ENCODE data around the gene PKDCC. TPM values are rescaled to one million over a fixed set of nuclear protein-coding genes. Genes with fewer than 3 reads are reported as not detected.

The PKDCC gene
- total RNA-seq, 1 experiment from 2014 or later: 82.2 TPM

DNA sequence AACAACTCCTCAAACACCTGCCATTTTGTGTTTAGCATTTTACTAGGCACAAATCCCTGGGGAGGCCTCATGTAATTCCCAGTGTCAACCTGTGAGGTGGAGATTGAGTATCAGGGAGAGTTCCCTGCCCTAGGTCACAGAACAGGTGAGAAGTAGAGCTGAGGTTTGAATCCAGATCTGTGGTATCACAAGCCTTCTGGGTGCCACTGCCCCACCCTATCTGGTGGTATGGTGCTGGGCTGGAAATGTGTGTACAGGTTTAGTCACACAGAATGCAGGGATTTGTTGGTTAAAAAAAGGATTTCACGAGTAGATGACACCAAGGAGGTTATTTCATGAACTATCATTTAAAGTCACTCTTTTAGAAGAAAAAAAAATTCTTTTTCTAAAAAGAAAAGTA, 35.7 kb upstream of the PKDCC start:
- peaks cover 10% of the 10 kb centered on the region for H3K4me1 ChIP-seq (ENCODE audit: insufficient read depth, low read length, poor library complexity, severe bottlenecking)
- no peak for DNase-seq (ENCODE audit: low spot score)
- no peaks in the 10 kb centered on the region for H3K27me3 ChIP-seq (replicated peaks; ENCODE audit: insufficient read depth, low read depth, low read length, poor library complexity)
- intact Hi-C loops (cut with micrococcal nuclease; ENCODE audit: unreplicated experiment): no loop called here
- no peaks in the 10 kb centered on the region for H3K36me3 ChIP-seq (ENCODE audit: insufficient read depth, low read length, poor library complexity, severe bottlenecking)
- TF ChIP-seq, protein P1, sequence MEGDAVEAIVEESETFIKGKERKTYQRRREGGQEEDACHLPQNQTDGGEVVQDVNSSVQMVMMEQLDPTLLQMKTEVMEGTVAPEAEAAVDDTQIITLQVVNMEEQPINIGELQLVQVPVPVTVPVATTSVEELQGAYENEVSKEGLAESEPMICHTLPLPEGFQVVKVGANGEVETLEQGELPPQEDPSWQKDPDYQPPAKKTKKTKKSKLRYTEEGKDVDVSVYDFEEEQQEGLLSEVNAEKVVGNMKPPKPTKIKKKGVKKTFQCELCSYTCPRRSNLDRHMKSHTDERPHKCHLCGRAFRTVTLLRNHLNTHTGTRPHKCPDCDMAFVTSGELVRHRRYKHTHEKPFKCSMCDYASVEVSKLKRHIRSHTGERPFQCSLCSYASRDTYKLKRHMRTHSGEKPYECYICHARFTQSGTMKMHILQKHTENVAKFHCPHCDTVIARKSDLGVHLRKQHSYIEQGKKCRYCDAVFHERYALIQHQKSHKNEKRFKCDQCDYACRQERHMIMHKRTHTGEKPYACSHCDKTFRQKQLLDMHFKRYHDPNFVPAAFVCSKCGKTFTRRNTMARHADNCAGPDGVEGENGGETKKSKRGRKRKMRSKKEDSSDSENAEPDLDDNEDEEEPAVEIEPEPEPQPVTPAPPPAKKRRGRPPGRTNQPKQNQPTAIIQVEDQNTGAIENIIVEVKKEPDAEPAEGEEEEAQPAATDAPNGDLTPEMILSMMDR (conservative IDR thresholded peaks at IDR 0.05; ENCODE audit: low read depth, low read length): no peak
- no peak for TF ChIP-seq EZH2 (IDR thresholded peaks at IDR 0.05; ENCODE audit: borderline replicate concordance, low read depth, low read length, poor library complexity, severe bottlenecking)
- H3K4me3 ChIP-seq (ENCODE audit: low read depth, low read length, poor library complexity, severe bottlenecking): no peak overlapping the region
- ChIA-PET POLR2A (ENCODE audit: low non-redundant PET) (interaction anchor here (0.5 kb wide), 1 partner anchor 72 kb away, joined by 11 read pairs; no protein-coding TSS in a partner anchor), CTCF (interaction anchor here (1.1 kb wide), 1 partner anchor 21 kb away, joined by 3 read pairs; no protein-coding TSS in a partner anchor)
- no TSS peak for BruUV-seq (replicated peaks)
- H3K9me3 ChIP-seq (ENCODE audit: low read depth, low read length, poor library complexity, severe bottlenecking): no peaks in the 10 kb centered on the region
- H3K27ac ChIP-seq (ENCODE audit: low read depth, low read length, poor library complexity, severe bottlenecking): no peak overlapping the region

DNA sequence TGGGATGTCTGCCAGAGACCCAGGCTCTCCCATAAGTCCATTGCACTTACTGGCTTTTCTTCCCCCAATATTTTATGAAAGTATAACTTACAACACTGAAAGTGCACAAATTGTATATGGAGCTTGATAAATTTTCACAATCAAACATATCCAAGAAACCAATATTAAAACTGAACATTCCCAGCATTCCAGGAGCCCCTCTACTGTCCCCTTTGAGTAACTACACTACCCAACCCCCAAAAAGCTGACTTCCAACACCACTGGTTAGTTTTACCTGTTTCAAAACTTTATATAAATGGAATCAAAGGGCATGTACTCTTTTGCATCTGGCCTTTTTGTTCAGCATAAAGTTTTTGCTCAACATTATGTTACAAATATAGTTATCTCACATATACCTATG, 35.2 kb upstream of the PKDCC start:
- Histone ChIP-seq H3K27ac (ENCODE audit: low read depth, low read length, poor library complexity, severe bottlenecking) (no peak overlapping the region), H3K4me3 (ENCODE audit: low read depth, low read length, poor library complexity, severe bottlenecking) (no peak overlapping the region), H3K9me3 (ENCODE audit: low read depth, low read length, poor library complexity, severe bottlenecking) (no peaks in the 10 kb centered on the region), H3K27me3 (replicated peaks; ENCODE audit: insufficient read depth, low read depth, low read length, poor library complexity) (no peaks in the 10 kb centered on the region), H3K36me3 (ENCODE audit: insufficient read depth, low read length, poor library complexity, severe bottlenecking) (no peaks in the 10 kb centered on the region), H3K4me1 (ENCODE audit: insufficient read depth, low read length, poor library complexity, severe bottlenecking) (peaks cover 10% of the 10 kb centered on the region)
- CTCF ChIA-PET: interaction anchor here (1.1 kb wide), 1 partner anchor 21 kb away, joined by 3 read pairs; no protein-coding TSS in a partner anchor
- POLR2A ChIA-PET (ENCODE audit: low non-redundant PET): no interaction called here
- intact Hi-C loops (cut with micrococcal nuclease; ENCODE audit: unreplicated experiment): no loop called here
- no peak for TF ChIP-seq EZH2 (IDR thresholded peaks at IDR 0.05; ENCODE audit: borderline replicate concordance, low read depth, low read length, poor library complexity, severe bottlenecking)
- TF ChIP-seq, protein P1 (conservative IDR thresholded peaks at IDR 0.05; ENCODE audit: low read depth, low read length): peak; percentile 41; the same call in 1 of the 2 replicates
- BruUV-seq (replicated peaks): no TSS peak
- peak; percentile 13 for DNase-seq (ENCODE audit: low spot score)

DNA sequence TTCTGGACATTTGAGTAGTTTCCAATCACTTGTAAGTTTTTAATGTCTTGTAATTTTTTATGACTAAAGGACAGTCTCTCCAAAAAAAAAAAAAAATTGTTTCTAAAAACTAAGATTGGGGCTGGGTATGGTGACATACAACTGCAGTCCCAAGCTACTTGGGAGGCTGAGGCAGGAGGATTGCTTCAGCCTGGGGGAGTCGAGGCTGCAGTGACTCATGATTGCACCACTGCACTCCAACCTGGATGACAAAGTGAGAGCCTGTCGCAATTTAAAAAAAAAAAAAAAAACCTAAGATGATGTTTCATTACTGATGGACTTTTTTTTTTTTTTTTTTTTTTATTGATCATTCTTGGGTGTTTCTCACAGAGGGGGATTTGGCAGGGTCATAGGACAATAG, 34.4 kb upstream of the PKDCC start:
- ChIA-PET CTCF (no interaction called here), POLR2A (ENCODE audit: low non-redundant PET) (no interaction called here)

More for the DNA sequence above, 34.4 kb upstream of the PKDCC start:
- TF ChIP-seq, protein P1 (conservative IDR thresholded peaks at IDR 0.05; ENCODE audit: low read depth, low read length): no peak
- TF ChIP-seq EZH2 (IDR thresholded peaks at IDR 0.05; ENCODE audit: borderline replicate concordance, low read depth, low read length, poor library complexity, severe bottlenecking): no peak
- Histone ChIP-seq H3K4me1 (ENCODE audit: insufficient read depth, low read length, poor library complexity, severe bottlenecking) (peaks cover 10% of the 10 kb centered on the region), H3K27ac (ENCODE audit: low read depth, low read length, poor library complexity, severe bottlenecking) (no peak overlapping the region), H3K9me3 (ENCODE audit: low read depth, low read length, poor library complexity, severe bottlenecking) (no peaks in the 10 kb centered on the region), H3K4me3 (ENCODE audit: low read depth, low read length, poor library complexity, severe bottlenecking) (no peak overlapping the region), H3K27me3 (replicated peaks; ENCODE audit: insufficient read depth, low read depth, low read length, poor library complexity) (no peaks in the 10 kb centered on the region), H3K36me3 (ENCODE audit: insufficient read depth, low read length, poor library complexity, severe bottlenecking) (no peaks in the 10 kb centered on the region)
- no peak for DNase-seq (ENCODE audit: low spot score)
- intact Hi-C loops (cut with micrococcal nuclease; ENCODE audit: unreplicated experiment): no loop called here
- no TSS peak for BruUV-seq (replicated peaks)
